HG02571 (cell line): ENCODE results near the gene PANX2.

Source experiments
- ATAC-seq: cut with Tn5 transposase; IDR thresholded peaks from one replicate; pipeline ENCODE4 v1.9.1; 2021; ENCODE audit warnings: mild to moderate bottlenecking, moderate library complexity; ENCODE audit not compliant: unreplicated experiment

The PANX2 gene

GRCh38 chr22:50182176-50183081 is 11.9 kb downstream of the PANX2 start:
- ATAC-seq = no peak

GRCh38 chr22:50183141-50183971 is 12.8 kb downstream of the PANX2 start:
- ATAC-seq = no peak

- no peak for ATAC-seq
These were observed 13.7 kb downstream of the PANX2 start for GRCh38 chr22:50184004-50184901.

GRCh38 chr22:50184902-50185374 is 14.4 kb downstream of the PANX2 start:
- no peak for ATAC-seq

- peak; percentile 43 for ATAC-seq
These were observed 15.0 kb downstream of the PANX2 start, which contains the start of gene TRABD for GRCh38 chr22:50185375-50186087. Gene TRABD, plus strand, starts transcription at chr22:50185913. Its CDS starts 7,148 bp downstream, at chr22:50193061.

- ATAC-seq = no peak
These were observed 15.7 kb downstream of the PANX2 start for GRCh38 chr22:50186181-50186714.

GRCh38 chr22:50186761-50187523 is 16.4 kb downstream of the PANX2 start:
- ATAC-seq = no peak

- no peak for ATAC-seq
These were observed 17.8 kb downstream of the PANX2 start for GRCh38 chr22:50188356-50188755.

GRCh38 chr22:50189184-50189848 is 18.8 kb downstream of the PANX2 start:
- no peak for ATAC-seq

GRCh38 chr22:50189849-50190181 is 19.3 kb downstream of the PANX2 start:
- ATAC-seq = no peak

- ATAC-seq = no peak
These were observed 19.8 kb downstream of the PANX2 start for GRCh38 chr22:50190182-50190940.

- ATAC-seq = no peak
These were observed 20.6 kb downstream of the PANX2 start for GRCh38 chr22:50190941-50191741.

- no peak for ATAC-seq
These were observed 22.1 kb downstream of the PANX2 start for GRCh38 chr22:50192436-50193204.

GRCh38 chr22:50193621-50194020 is 23.1 kb downstream of the PANX2 start:
- ATAC-seq = no peak

- ATAC-seq = no peak
These were observed 23.7 kb downstream of the PANX2 start for GRCh38 chr22:50194037-50194805.
